ENCODE data around the gene FBXO17.
"Not testable (repeated sequence)": the region's sequence is repeated elsewhere in the genome, so short reads cannot be mapped to it uniquely, and the experiment has no call there.

The FBXO17 gene

GRCh38 chr19:38944981-38945506 is 30.5 kb downstream of the FBXO17 start:
- Histone ChIP-seq H3K4me2 (ENCODE audit: insufficient read depth, low read length) (no peak overlapping the region), H3K36me3 (ENCODE audit: insufficient read depth, low read length) (no peaks in the 10 kb centered on the region), H3K9ac (ENCODE audit: low read depth, low read length) (no peak overlapping the region), H3K4me3 (ENCODE audit: low read depth in 1 of 2, low read length in 2 of 2) (no peak overlapping the region), H3K79me2 (ENCODE audit: insufficient read depth, low read length) (no peaks in the 10 kb centered on the region), H3K4me1 (ENCODE audit: insufficient read depth, low read length) (peaks cover 12% of the 10 kb centered on the region), H3K9me3 (ENCODE audit: insufficient read depth, low read length, severe bottlenecking) (peaks cover 6% of the 10 kb centered on the region), H2AFZ (ENCODE audit: low read depth, low read length) (no peak overlapping the region), H3K27ac (ENCODE audit: low read length) (no peak overlapping the region), H3K27me3 (ENCODE audit: insufficient read depth, low read length, poor library complexity) (no peaks in the 10 kb centered on the region), H4K20me1 (ENCODE audit: insufficient read depth, low read length) (peaks cover 5% of the 10 kb centered on the region; the same call in 1 of the 2 replicates)
- TF ChIP-seq EZH2 (IDR thresholded peaks at IDR 0.05; ENCODE audit: borderline replicate concordance, low read depth, low read length, severe bottlenecking) (no peak), CTCF (IDR thresholded peaks at IDR 0.05; ENCODE audit: borderline replicate concordance, extremely low read depth, low read length, poor library complexity, severe bottlenecking) (no peak)
- ATAC-seq (ENCODE audit: insufficient read depth, low read depth) (no peak; the same call in 2 of the 3 replicates), DNase-seq (no peak)

GRCh38 chr19:38942471-38943181 is 32.9 kb downstream of the FBXO17 start:
- DNase-seq (no peak), ATAC-seq (ENCODE audit: insufficient read depth, low read depth) (no peak)
- Histone ChIP-seq H4K20me1 (ENCODE audit: insufficient read depth, low read length) (peaks cover 5% of the 10 kb centered on the region; the same call in 1 of the 2 replicates), H3K9me3 (ENCODE audit: insufficient read depth, low read length, severe bottlenecking) (peaks cover 6% of the 10 kb centered on the region), H3K36me3 (ENCODE audit: insufficient read depth, low read length) (no peaks in the 10 kb centered on the region), H3K9ac (ENCODE audit: low read depth, low read length) (no peak overlapping the region), H3K4me1 (ENCODE audit: insufficient read depth, low read length) (peaks cover 12% of the 10 kb centered on the region), H3K4me2 (ENCODE audit: insufficient read depth, low read length) (no peak overlapping the region), H2AFZ (ENCODE audit: low read depth, low read length) (no peak overlapping the region), H3K4me3 (ENCODE audit: low read depth in 1 of 2, low read length in 2 of 2) (no peak overlapping the region), H3K27ac (ENCODE audit: low read length) (no peak overlapping the region), H3K27me3 (ENCODE audit: insufficient read depth, low read length, poor library complexity) (no peaks in the 10 kb centered on the region), H3K79me2 (ENCODE audit: insufficient read depth, low read length) (no peaks in the 10 kb centered on the region)
- no peak for TF ChIP-seq EZH2 (IDR thresholded peaks at IDR 0.05; ENCODE audit: borderline replicate concordance, low read depth, low read length, severe bottlenecking)
- no peak for TF ChIP-seq CTCF (IDR thresholded peaks at IDR 0.05; ENCODE audit: borderline replicate concordance, extremely low read depth, low read length, poor library complexity, severe bottlenecking)

- no peak for DNase-seq
- Histone ChIP-seq H2AFZ (ENCODE audit: low read depth, low read length) (no peak overlapping the region), H3K79me2 (ENCODE audit: insufficient read depth, low read length) (no peaks in the 10 kb centered on the region), H3K27ac (ENCODE audit: low read length) (no peak overlapping the region), H3K9ac (ENCODE audit: low read depth, low read length) (no peak overlapping the region), H3K36me3 (ENCODE audit: insufficient read depth, low read length) (no peaks in the 10 kb centered on the region), H3K4me2 (ENCODE audit: insufficient read depth, low read length) (peak overlapping the region; percentile 23; the same call in 1 of the 2 replicates), H3K4me3 (ENCODE audit: low read depth in 1 of 2, low read length in 2 of 2) (no peak overlapping the region), H4K20me1 (ENCODE audit: insufficient read depth, low read length) (peaks cover 5% of the 10 kb centered on the region; the same call in 1 of the 2 replicates), H3K27me3 (ENCODE audit: insufficient read depth, low read length, poor library complexity) (no peaks in the 10 kb centered on the region), H3K9me3 (ENCODE audit: insufficient read depth, low read length, severe bottlenecking) (peaks cover 6% of the 10 kb centered on the region), H3K4me1 (ENCODE audit: insufficient read depth, low read length) (peaks cover 12% of the 10 kb centered on the region)
- ATAC-seq (ENCODE audit: insufficient read depth, low read depth): peak; percentile 52
- TF ChIP-seq CTCF (IDR thresholded peaks at IDR 0.05; ENCODE audit: borderline replicate concordance, extremely low read depth, low read length, poor library complexity, severe bottlenecking): no peak
- no peak for TF ChIP-seq EZH2 (IDR thresholded peaks at IDR 0.05; ENCODE audit: borderline replicate concordance, low read depth, low read length, severe bottlenecking)
Measured at GRCh38 chr19:38941979-38942378, 33.6 kb downstream of the FBXO17 start.

- not testable (repeated sequence) for H3K4me3 ChIP-seq (ENCODE audit: low read depth in 1 of 2, low read length in 2 of 2); H4K20me1 ChIP-seq (ENCODE audit: insufficient read depth, low read length); H3K9me3 ChIP-seq (ENCODE audit: insufficient read depth, low read length, severe bottlenecking); H2AFZ ChIP-seq (ENCODE audit: low read depth, low read length); H3K27me3 ChIP-seq (ENCODE audit: insufficient read depth, low read length, poor library complexity); H3K79me2 ChIP-seq (ENCODE audit: insufficient read depth, low read length); H3K27ac ChIP-seq (ENCODE audit: low read length); H3K36me3 ChIP-seq (ENCODE audit: insufficient read depth, low read length); H3K9ac ChIP-seq (ENCODE audit: low read depth, low read length)
- ATAC-seq (ENCODE audit: insufficient read depth, low read depth) (peak; percentile 70), DNase-seq (peak; percentile 77)
- Histone ChIP-seq H3K4me1 (ENCODE audit: insufficient read depth, low read length) (peaks cover 12% of the 10 kb centered on the region), H3K4me2 (ENCODE audit: insufficient read depth, low read length) (peak overlapping the region; percentile 23; the same call in 1 of the 2 replicates)
Measured at GRCh38 chr19:38941466-38941865, 34.1 kb downstream of the FBXO17 start.

Measured in DND-41 (cell line).